Measurements from ENCODE around the gene LYRM9.
"Not testable (repeated sequence)": the region's sequence is repeated elsewhere in the genome, so short reads cannot be mapped to it uniquely, and the experiment has no call there.

GRCh38 chr17:27839571-27840405 lies 53.4 kb downstream of the LYRM9 start:
- TF ChIP-seq, protein P1, sequence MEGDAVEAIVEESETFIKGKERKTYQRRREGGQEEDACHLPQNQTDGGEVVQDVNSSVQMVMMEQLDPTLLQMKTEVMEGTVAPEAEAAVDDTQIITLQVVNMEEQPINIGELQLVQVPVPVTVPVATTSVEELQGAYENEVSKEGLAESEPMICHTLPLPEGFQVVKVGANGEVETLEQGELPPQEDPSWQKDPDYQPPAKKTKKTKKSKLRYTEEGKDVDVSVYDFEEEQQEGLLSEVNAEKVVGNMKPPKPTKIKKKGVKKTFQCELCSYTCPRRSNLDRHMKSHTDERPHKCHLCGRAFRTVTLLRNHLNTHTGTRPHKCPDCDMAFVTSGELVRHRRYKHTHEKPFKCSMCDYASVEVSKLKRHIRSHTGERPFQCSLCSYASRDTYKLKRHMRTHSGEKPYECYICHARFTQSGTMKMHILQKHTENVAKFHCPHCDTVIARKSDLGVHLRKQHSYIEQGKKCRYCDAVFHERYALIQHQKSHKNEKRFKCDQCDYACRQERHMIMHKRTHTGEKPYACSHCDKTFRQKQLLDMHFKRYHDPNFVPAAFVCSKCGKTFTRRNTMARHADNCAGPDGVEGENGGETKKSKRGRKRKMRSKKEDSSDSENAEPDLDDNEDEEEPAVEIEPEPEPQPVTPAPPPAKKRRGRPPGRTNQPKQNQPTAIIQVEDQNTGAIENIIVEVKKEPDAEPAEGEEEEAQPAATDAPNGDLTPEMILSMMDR (conservative IDR thresholded peaks at IDR 0.05 in 1 of 2, IDR thresholded peaks at IDR 0.05 in 1 of 2; ENCODE audit: low read depth in 1 of 2, low read length in 2 of 2) = not testable (repeated sequence)
- not testable (repeated sequence) for TF ChIP-seq EZH2 (IDR thresholded peaks at IDR 0.05; ENCODE audit: low read length, missing control alignments)
